WI38 (cell line): ENCODE measurements around the gene TNS2.

ENCODE experiments used
- H3K4me3 ChIP-seq: 2 replicates; pipeline ENCODE4 v1.5.1; 2011; ENCODE audit warnings: low read depth, mild to moderate bottlenecking, control low read depth, low read length
- TF ChIP-seq, protein P1 (sequence below): IDR thresholded peaks from 2 replicates; pipeline ENCODE4 v1.5.1; 2012; ENCODE audit warnings: low read depth, mild to moderate bottlenecking, control low read depth, low read length

The TNS2 gene

DNA sequence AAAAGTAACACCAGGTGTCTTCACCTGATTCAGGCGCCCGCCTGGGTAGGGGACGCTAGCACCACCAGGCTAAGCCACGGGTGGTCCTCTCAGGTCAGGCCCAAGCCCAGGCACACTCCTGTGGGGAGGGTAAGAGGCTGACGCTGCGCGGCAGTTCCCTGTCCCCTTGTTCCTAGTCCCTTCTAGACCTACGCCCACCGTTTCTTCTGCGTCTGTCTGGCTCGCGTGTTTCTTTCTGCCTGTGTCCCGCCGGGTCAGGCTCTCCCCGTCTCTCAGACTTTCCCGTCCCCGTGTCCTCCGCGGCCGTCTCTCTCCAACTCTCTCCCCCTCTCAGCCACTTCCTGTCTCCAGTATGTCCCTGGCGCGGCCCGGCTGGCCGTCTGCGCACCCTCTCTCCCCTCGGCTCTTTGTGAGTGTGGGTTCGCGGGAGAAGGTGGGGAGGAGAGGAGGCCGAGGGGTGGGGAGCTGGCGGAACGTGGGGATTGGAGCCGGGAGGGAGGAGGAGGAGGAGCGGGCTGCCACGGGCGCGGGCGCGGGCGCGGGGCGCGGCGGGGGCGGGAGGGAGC, 3.1 kb upstream of the TNS2 start:
- H3K4me3 ChIP-seq, result peak overlapping the region; percentile 79
- TF ChIP-seq, protein P1, sequence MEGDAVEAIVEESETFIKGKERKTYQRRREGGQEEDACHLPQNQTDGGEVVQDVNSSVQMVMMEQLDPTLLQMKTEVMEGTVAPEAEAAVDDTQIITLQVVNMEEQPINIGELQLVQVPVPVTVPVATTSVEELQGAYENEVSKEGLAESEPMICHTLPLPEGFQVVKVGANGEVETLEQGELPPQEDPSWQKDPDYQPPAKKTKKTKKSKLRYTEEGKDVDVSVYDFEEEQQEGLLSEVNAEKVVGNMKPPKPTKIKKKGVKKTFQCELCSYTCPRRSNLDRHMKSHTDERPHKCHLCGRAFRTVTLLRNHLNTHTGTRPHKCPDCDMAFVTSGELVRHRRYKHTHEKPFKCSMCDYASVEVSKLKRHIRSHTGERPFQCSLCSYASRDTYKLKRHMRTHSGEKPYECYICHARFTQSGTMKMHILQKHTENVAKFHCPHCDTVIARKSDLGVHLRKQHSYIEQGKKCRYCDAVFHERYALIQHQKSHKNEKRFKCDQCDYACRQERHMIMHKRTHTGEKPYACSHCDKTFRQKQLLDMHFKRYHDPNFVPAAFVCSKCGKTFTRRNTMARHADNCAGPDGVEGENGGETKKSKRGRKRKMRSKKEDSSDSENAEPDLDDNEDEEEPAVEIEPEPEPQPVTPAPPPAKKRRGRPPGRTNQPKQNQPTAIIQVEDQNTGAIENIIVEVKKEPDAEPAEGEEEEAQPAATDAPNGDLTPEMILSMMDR, result no peak

DNA sequence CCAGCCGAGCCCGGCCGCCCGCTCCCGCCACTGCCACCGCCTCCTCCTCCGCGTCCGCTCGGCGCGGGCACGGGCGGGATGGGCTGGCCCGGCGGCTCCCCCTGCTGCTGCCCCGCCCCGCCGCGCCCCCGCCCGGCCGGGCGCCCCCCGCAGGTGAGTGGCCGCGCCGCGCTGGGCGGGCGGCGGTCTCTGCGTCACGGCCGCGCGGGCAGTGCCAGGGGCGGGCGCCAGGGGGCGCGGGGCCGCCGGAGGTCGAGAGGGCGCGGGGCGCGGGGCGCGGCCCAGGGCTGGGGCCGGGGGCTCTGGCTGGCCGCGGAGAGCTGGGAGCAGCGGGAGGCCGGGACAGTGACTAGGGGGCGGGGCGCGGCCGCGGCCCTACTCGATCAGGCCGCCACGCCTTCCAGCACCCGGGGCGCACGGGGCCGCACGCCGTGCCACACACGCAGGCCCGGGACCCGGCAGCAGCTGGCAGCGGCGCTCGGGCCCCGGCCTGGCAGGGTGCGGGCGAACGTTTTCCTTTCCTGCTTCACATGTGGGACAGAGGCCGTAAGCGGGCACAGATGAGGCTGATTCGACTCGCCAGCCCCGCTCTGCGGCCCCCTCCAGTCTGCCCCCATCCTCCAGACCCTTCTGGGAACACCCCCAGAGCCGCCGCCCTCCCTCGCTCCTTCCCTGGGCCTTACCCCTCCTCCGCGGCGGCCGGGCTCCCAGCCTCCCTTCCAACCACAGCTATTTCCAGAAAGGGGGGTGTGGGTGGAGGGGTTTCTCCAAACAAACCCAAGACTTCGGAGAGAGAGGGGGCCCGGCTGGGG, 2.4 kb upstream of the TNS2 start:
- H3K4me3 ChIP-seq, result peak overlapping the region; percentile 80
- TF ChIP-seq, protein P1, result no peak

DNA sequence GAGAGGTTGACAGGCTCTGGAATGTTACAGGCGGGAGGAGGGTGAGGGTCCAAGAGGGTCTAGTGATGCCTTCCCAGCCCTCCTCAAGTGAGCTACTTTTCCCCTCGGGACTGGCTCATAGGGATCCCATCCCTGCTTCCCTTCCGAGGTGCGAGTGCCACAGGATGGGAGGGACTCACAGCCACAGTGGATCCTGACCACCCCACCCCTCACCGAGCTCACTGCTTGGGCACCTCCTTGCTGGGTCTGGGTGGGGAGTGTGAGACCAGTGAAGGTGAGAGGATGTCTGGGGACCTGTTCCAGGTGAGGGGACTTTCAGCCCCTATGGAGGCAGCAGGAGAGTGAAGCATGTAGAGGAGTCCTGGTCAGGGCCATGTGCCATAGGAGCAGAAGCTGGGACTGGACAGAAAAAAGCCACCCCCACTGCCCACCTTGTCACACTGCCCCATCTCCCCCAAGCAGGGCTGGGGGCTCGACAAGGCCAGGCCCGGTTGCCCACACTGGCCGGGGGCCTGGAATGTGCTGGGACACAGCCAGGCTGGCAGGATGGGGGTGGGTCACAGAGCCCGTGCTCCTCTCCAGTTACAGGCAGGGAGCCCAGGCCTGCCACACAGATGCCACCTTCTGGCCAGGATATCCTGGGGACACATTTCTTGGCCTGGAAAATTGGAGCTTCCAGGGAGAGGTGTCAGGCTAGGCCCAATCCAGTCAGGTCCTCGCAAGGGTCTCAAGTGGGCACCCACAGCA, 1.7 kb upstream of the TNS2 start:
- H3K4me3 ChIP-seq, result peak overlapping the region; percentile 80
- TF ChIP-seq, protein P1, result no peak

DNA sequence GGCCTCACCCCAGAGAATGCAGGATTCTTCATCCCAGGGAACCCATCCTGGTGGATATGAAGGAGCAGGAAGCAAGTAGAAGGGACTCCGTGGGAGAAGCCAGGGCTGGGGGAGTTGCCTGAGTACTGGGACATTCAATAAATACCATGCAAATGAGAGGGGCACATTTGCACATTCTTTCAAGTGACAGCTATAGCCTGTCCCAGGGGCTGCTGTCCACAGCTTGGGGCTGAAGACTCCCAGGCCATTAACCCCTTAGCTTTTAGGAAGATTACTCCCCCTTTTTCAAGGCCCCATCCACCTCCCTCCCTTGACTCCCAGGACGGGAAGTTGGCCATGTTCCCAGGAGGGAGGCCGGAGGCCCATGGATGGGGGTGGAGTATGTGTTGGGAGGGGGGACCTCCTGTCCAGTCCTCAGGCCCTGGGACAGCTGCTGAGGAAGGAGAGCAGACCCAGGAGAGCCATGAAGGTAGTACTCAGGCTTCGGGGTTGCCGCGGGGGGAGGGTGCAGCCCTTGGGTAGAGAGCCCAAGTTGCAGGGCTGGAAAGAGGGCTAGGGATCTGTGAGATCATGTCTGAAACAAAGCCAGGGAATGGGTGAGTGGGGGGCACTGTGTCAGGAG, 974 bp upstream of the TNS2 start:
- H3K4me3 ChIP-seq, result peak overlapping the region; percentile 80

GRCh38 chr12:53050426-53051057, 677 bp downstream of the TNS2 start:
- H3K4me3 ChIP-seq, result peak overlapping the region; percentile 80
- TF ChIP-seq, protein P1, result no peak

More for the DNA sequence above, 974 bp upstream of the TNS2 start:
- TF ChIP-seq, protein P1, result no peak

- TF ChIP-seq, protein P1, result no peak
- peak overlapping the region; percentile 80 for H3K4me3 ChIP-seq
Observed at GRCh38 chr12:53051058-53051880, 1.4 kb downstream of the TNS2 start.
